ENCODE data around the gene ADGRE1.

Gene ADGRE1

DNA sequence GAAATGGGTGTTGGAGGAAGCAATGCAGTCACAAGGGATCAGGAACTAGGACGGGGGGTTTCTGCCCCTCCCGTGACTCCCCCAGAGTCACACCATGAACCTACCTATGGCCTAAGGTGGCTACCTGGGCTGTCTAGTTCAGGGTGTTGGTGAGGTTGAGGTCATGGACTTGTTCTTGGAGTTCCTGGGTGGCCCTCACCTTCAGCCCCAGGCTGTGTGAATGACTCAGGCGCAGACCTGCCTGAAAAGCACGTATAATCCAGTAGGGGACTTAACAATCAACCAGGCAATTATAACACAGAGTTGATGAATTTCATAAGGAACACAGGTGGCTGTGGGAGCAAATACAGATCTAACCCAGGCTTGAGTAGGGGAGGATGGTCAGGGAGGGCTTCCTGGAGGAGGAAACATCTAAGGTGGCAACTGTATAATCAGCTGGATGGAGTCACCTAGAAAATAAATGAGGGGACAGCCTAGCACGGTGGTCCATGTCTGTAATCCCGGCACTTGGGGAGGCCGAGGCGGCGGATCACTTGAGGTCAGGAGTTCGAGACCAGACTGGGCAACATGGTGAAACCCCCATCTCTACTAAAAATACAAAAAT, 25.6 kb upstream of the ADGRE1 start:
- no peaks in the 10 kb centered on the region for H3K4me1 ChIP-seq (ENCODE audit: control insufficient read depth, insufficient read depth, low read length)
- H3K9me3 ChIP-seq (ENCODE audit: control insufficient read depth, insufficient read depth, low read depth, low read length), result no peaks in the 10 kb centered on the region
- POLR2A ChIA-PET, result no interaction called here
- TF ChIP-seq ZBTB1 (tag by site-specific recombination; IDR thresholded peaks at IDR 0.05) (no peak), YY1 (tag by site-specific recombination; IDR thresholded peaks at IDR 0.05) (no peak), ZNF777 (tag by site-specific recombination; IDR thresholded peaks at IDR 0.05; ENCODE audit: borderline replicate concordance) (no peak), ZNF501 (tag by site-specific recombination; IDR thresholded peaks at IDR 0.05) (no peak), OSR2 (tag by site-specific recombination; IDR thresholded peaks at IDR 0.05) (no peak), ZEB2 (tag by site-specific recombination; IDR thresholded peaks at IDR 0.05) (no peak), ZNF211 (tag by site-specific recombination; IDR thresholded peaks at IDR 0.05; ENCODE audit: low read depth) (no peak), ZNF704 (tag by site-specific recombination; IDR thresholded peaks at IDR 0.05) (no peak), PRDM6 (tag by site-specific recombination; IDR thresholded peaks at IDR 0.05) (no peak), BCL11B (tag by site-specific recombination; IDR thresholded peaks at IDR 0.05; ENCODE audit: low read depth) (no peak), YY2 (tag by site-specific recombination; IDR thresholded peaks at IDR 0.05) (no peak), ZNF239 (tag by site-specific recombination; IDR thresholded peaks at IDR 0.05) (no peak), ZNF26 (tag by site-specific recombination; IDR thresholded peaks at IDR 0.05) (no peak)
- TF ChIP-seq, protein P1, sequence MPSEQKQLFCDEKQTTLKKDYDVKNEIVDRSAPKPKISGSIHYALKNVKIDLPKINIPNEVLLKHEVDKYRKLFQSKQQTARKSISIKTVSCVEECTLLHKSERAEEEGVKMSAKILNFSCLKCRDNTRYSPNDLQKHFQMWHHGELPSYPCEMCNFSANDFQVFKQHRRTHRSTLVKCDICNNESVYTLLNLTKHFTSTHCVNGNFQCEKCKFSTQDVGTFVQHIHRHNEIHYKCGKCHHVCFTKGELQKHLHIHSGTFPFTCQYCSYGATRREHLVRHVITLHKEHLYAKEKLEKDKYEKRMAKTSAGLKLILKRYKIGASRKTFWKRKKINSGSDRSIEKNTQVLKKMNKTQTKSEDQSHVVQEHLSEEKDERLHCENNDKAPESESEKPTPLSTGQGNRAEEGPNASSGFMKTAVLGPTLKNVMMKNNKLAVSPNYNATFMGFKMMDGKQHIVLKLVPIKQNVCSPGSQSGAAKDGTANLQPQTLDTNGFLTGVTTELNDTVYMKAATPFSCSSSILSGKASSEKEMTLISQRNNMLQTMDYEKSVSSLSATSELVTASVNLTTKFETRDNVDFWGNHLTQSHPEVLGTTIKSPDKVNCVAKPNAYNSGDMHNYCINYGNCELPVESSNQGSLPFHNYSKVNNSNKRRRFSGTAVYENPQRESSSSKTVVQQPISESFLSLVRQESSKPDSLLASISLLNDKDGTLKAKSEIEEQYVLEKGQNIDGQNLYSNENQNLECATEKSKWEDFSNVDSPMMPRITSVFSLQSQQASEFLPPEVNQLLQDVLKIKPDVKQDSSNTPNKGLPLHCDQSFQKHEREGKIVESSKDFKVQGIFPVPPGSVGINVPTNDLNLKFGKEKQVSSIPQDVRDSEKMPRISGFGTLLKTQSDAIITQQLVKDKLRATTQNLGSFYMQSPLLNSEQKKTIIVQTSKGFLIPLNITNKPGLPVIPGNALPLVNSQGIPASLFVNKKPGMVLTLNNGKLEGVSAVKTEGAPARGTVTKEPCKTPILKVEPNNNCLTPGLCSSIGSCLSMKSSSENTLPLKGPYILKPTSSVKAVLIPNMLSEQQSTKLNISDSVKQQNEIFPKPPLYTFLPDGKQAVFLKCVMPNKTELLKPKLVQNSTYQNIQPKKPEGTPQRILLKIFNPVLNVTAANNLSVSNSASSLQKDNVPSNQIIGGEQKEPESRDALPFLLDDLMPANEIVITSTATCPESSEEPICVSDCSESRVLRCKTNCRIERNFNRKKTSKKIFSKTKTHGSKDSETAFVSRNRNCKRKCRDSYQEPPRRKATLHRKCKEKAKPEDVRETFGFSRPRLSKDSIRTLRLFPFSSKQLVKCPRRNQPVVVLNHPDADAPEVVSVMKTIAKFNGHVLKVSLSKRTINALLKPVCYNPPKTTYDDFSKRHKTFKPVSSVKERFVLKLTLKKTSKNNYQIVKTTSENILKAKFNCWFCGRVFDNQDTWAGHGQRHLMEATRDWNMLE (tag by site-specific recombination; conservative IDR thresholded peaks at IDR 0.05; ENCODE audit: low read depth), result no peak
- TF ChIP-seq, protein P2, sequence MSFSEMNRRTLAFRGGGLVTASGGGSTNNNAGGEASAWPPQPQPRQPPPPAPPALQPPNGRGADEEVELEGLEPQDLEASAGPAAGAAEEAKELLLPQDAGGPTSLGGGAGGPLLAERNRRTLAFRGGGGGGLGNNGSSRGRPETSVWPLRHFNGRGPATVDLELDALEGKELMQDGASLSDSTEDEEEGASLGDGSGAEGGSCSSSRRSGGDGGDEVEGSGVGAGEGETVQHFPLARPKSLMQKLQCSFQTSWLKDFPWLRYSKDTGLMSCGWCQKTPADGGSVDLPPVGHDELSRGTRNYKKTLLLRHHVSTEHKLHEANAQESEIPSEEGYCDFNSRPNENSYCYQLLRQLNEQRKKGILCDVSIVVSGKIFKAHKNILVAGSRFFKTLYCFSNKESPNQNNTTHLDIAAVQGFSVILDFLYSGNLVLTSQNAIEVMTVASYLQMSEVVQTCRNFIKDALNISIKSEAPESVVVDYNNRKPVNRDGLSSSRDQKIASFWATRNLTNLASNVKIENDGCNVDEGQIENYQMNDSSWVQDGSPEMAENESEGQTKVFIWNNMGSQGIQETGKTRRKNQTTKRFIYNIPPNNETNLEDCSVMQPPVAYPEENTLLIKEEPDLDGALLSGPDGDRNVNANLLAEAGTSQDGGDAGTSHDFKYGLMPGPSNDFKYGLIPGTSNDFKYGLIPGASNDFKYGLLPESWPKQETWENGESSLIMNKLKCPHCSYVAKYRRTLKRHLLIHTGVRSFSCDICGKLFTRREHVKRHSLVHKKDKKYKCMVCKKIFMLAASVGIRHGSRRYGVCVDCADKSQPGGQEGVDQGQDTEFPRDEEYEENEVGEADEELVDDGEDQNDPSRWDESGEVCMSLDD (tag by site-specific recombination; IDR thresholded peaks at IDR 0.05), result no peak
- TF ChIP-seq, protein P3, sequence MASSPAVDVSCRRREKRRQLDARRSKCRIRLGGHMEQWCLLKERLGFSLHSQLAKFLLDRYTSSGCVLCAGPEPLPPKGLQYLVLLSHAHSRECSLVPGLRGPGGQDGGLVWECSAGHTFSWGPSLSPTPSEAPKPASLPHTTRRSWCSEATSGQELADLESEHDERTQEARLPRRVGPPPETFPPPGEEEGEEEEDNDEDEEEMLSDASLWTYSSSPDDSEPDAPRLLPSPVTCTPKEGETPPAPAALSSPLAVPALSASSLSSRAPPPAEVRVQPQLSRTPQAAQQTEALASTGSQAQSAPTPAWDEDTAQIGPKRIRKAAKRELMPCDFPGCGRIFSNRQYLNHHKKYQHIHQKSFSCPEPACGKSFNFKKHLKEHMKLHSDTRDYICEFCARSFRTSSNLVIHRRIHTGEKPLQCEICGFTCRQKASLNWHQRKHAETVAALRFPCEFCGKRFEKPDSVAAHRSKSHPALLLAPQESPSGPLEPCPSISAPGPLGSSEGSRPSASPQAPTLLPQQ (tag by site-specific recombination; IDR thresholded peaks at IDR 0.05), result no peak
- CTCF ChIA-PET, result interaction anchor here (0.6 to 5.2 kb wide), 16 partner anchors 9 to 808 kb away, joined by 3 to 49 read pairs (median 5); partner anchors contain the start of genes GPR108 and TRIP10
- no peak overlapping the region for H3K27ac ChIP-seq (ENCODE audit: extremely low read depth, low read depth, low read length)
- no peaks in the 10 kb centered on the region for H3K36me3 ChIP-seq (ENCODE audit: control insufficient read depth in 2 of 2, insufficient read depth in 1 of 2, low read length in 2 of 2)
- H3K4me3 ChIP-seq (ENCODE audit: low read depth, low read length), result no peak overlapping the region
